OCI-LY1 (cell line): Measurements from ENCODE around the gene BTBD9.

Experiments used
- CTCF ChIP-seq: fragments of 200-600 bp; sonication (generic), shearing (Covaris generic); IDR thresholded peaks from 2 replicates; pipeline ENCODE4 v1.5.1; 2017; ENCODE audit warnings: mild to moderate bottlenecking, antibody characterized with exemption, low read length, moderate library complexity, mixed read lengths
- EZH2 ChIP-seq: fragments of 200-600 bp; sonication (generic), shearing (Covaris generic); IDR thresholded peaks from 2 replicates; pipeline ENCODE4 v1.8.0; 2017; ENCODE audit warnings: borderline replicate concordance, mixed run types, mild to moderate bottlenecking, antibody characterized with exemption, low read length, moderate library complexity, mixed read lengths

DNA sequence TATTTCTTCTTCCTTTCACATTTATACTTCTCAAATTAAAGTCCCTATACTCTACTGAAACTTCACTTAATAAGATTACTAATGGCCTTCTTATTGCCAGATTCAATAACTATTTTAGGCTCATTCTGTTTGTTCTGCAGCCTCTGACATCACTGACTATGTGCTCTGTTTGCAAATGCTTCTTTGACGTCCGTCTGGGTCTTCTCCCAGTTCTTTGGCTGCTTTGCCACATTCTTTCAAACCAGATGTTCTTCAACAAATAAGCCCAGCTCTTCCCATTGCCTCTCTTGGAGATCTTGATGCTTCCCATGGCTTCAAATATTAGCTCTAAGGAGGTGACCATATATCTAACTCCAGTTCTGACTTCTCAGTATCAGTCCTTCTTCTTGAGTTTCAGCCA lies 117.4 kb downstream of the BTBD9 start:
- TF ChIP-seq CTCF (no peak), EZH2 (no peak)
